Measurements from ENCODE around the gene CP.

DNA sequence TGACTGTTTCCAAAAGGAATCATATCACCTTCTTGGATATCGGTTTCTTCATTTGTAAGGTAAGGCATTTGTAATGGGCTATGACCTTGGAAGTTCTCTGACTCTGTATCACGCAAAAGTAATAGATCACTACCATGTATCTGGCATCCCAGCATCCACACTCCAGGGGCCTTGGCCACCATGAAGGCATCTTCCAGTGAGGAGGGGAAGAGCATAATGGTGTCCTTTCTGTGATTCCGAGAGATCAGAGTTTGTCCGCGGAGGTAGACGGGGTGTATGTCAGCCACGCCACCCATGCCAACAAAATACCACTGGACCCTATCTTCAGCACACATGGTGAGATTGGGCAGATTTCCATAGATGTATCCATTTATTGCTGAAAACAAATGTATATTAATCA lies 48.1 kb upstream of the CP start:
- TF ChIP-seq POLR2A (IDR thresholded peaks at IDR 0.05) (no peak), CTCF (IDR thresholded peaks at IDR 0.05) (no peak)

All from lower leg skin (tissue), 3 donors.